Lower leg skin (tissue), 4 donors: ENCODE results near the gene CNOT10. TPM values are rescaled to one million over a fixed set of nuclear protein-coding genes. Genes with fewer than 3 reads are reported as not detected.

Source experiments
- DNase-seq, 2 donors: peaks; one replicate each; pipeline ENCODE4 v3.0.0-alpha.2; 2019; ENCODE audit warnings: low spot score in 2 of 2
- H3K4me3 ChIP-seq: fragments of 200-600 bp; sonication (generic); 2 replicates; pipeline ENCODE4 v1.5.1; 2017; ENCODE audit warnings: mild to moderate bottlenecking, low read depth; ENCODE audit not compliant: poor library complexity, severe bottlenecking
- POLR2A ChIP-seq, 2 donors: fragments of 450-650 bp; IDR thresholded peaks; one replicate each; pipeline ENCODE4 v1.6.1; 2016 to 2017; ENCODE audit warnings: antibody characterized with exemption in 2 of 2, mild to moderate bottlenecking in 1 of 2, moderate library complexity in 1 of 2
- WGBS, 2 donors: methylation state at CpG; one replicate each; pipeline ENCODE4 v1.1.5; 2018; 5-methylcytosine and 5-hydroxymethylcytosine counted together
- intact Hi-C: fragments of 100-400 bp; cut with DNase I; formaldehyde crosslinking; loops from one replicate; pipeline ENCODE4 v1.15.0; 2023; ENCODE audit warnings: low total_unique reads
- total RNA-seq, 4 donors: library from RNA; depleted of rRNA; stranded (reverse); fragments of >200 nt; gene quantifications; one replicate each; pipeline ENCODE4 v1.1.0, GENCODE V29; 2016
- TF ChIP-seq, protein P1 (sequence below), 3 donors: fragments of 450-650 bp; IDR thresholded peaks; one replicate each; pipeline ENCODE4 v1.5.1; 2016; ENCODE audit warnings: antibody characterized with exemption in 3 of 3, mild to moderate bottlenecking in 3 of 3, moderate library complexity in 2 of 3

CNOT10 gene
- total RNA-seq, 4 donors from 2014 or later, result 22.2 to 28.2 (median 24.0) TPM

DNA sequence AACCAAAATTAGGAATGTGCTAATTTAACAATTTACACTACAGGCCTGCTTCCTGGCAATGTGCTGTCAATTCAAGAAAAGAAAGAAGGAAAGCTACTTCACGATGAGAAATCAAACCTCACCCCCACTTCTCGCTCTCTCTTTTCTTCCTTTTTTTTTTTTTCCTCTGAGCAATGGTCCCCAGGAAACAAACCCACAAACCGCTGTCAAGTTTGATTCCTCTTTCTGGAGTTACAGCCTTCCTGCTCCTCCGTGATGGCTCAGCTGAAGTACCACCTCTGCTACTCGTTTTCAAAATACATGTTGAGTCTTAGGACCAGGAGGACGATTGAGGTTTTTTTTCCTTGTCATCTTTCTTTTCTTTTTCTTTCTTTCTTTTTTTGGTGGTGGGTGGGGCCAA, 129.4 kb downstream of the CNOT10 start:
- 73 to 74% methylated on average over 6 of the region's 6 CpGs for WGBS, 2 donors
- DNase-seq, result peak in 1 of 2 donors; percentile 18
- H3K4me3 ChIP-seq, result no peak overlapping the region
- intact Hi-C loops, result no loop called here
- no peak for TF ChIP-seq POLR2A (IDR thresholded peaks at IDR 0.05)
- TF ChIP-seq, protein P1, sequence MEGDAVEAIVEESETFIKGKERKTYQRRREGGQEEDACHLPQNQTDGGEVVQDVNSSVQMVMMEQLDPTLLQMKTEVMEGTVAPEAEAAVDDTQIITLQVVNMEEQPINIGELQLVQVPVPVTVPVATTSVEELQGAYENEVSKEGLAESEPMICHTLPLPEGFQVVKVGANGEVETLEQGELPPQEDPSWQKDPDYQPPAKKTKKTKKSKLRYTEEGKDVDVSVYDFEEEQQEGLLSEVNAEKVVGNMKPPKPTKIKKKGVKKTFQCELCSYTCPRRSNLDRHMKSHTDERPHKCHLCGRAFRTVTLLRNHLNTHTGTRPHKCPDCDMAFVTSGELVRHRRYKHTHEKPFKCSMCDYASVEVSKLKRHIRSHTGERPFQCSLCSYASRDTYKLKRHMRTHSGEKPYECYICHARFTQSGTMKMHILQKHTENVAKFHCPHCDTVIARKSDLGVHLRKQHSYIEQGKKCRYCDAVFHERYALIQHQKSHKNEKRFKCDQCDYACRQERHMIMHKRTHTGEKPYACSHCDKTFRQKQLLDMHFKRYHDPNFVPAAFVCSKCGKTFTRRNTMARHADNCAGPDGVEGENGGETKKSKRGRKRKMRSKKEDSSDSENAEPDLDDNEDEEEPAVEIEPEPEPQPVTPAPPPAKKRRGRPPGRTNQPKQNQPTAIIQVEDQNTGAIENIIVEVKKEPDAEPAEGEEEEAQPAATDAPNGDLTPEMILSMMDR (IDR thresholded peaks at IDR 0.05), result no peak

GRCh38 chr3:32815841-32816438, 131.0 kb downstream of the CNOT10 start:
- WGBS, 2 donors, result 30 to 34% methylated on average over 21 of the region's 21 CpGs
- TF ChIP-seq, protein P1 (IDR thresholded peaks at IDR 0.05), result no peak
- no peak for TF ChIP-seq POLR2A (IDR thresholded peaks at IDR 0.05)
- intact Hi-C loops, result no loop called here
- peak in 1 of 2 donors; percentile 76 for DNase-seq
- no peak overlapping the region for H3K4me3 ChIP-seq

- peak in 1 of 2 donors; percentile 74 for DNase-seq
- WGBS, 2 donors, result 1% methylated on average over 62 to 81 of the region's 85 CpGs
- no peak for TF ChIP-seq POLR2A (IDR thresholded peaks at IDR 0.05)
- no peak overlapping the region for H3K4me3 ChIP-seq
- intact Hi-C loops, result no loop called here
Observed at GRCh38 chr3:32816439-32817256, 131.7 kb downstream of the CNOT10 start.

- no peak for DNase-seq
- WGBS, 2 donors, result 1 to 4% methylated on average over 25 to 32 of the region's 49 CpGs
- no peak for TF ChIP-seq POLR2A (IDR thresholded peaks at IDR 0.05)
- TF ChIP-seq, protein P1 (IDR thresholded peaks at IDR 0.05), result no peak
- no peak overlapping the region for H3K4me3 ChIP-seq
- intact Hi-C loops, result no loop called here
Observed at GRCh38 chr3:32817257-32817557, 132.2 kb downstream of the CNOT10 start.

- TF ChIP-seq, protein P1 (IDR thresholded peaks at IDR 0.05), result no peak
- no peak for TF ChIP-seq POLR2A (IDR thresholded peaks at IDR 0.05)
- no peak within 1 kb of the TSS for H3K4me3 ChIP-seq
- peak in 1 of 2 donors; percentile 66 for DNase-seq
- WGBS, 2 donors, result 1% methylated on average over 56 to 59 of the region's 59 CpGs
- intact Hi-C loops, result no loop called here
Observed at GRCh38 chr3:32817558-32818228, 132.7 kb downstream of the CNOT10 start, which contains the start of gene TRIM71. Gene TRIM71, plus strand, starts transcription at chr3:32817997. Its CDS starts 84 bp downstream, at chr3:32818081.
